K562 (cell line): Measurements from ENCODE around the gene PDLIM4.

ENCODE experiments used
- ARID1B ChIP-seq: fragments of 450-650 bp; IDR thresholded peaks from 2 replicates; pipeline ENCODE4 v1.6.1; 2016; ENCODE audit warnings: antibody characterized with exemption, mild to moderate bottlenecking, inconsistent platforms
- CTCF ChIP-seq, 3 experiments: IDR thresholded peaks in 2 of 3; conservative IDR thresholded peaks in 1 of 3; 2 replicates each; pipeline ENCODE4 v1.5.1; 2011 to 2012; ENCODE audit warnings: low read length in 3 of 3, mild to moderate bottlenecking in 3 of 3, control low read depth in 2 of 3, improper control_type of control experiment in 1 of 3, inconsistent platforms in 1 of 3, low read depth in 1 of 3, mixed read lengths in 1 of 3, moderate library complexity in 1 of 3; ENCODE audit not compliant: insufficient read depth in 2 of 3
- DDX20 ChIP-seq: fragments of 450-650 bp; IDR thresholded peaks from 2 replicates; pipeline ENCODE4 v1.6.1; 2016; ENCODE audit warnings: missing genetic modification characterization, low read depth, mild to moderate bottlenecking, missing compliant biosample characterization, moderate library complexity
- EP300 ChIP-seq: IDR thresholded peaks from 2 replicates; pipeline ENCODE4 v1.6.1; 2012; ENCODE audit warnings: low read length, improper control_type of control experiment
- ETV6 ChIP-seq, 3 experiments: fragments of 150-350 bp in 1 of 3; sonication (generic) in 1 of 3; formaldehyde crosslinking in 1 of 3; IDR thresholded peaks; 2 replicates each; pipeline versions ENCODE4 v1.6.1 to v1.8.0; 2014 to 2022; ENCODE audit warnings: borderline replicate concordance in 2 of 3, low read depth in 2 of 3, antibody characterized with exemption in 1 of 3, low read length in 1 of 3, mild to moderate bottlenecking in 1 of 3, missing genetic modification reagents in 1 of 3
- GMEB1 ChIP-seq: fragments of 250-450 bp; sonication (Bioruptor Pico); IDR thresholded peaks from 2 replicates; pipeline ENCODE4 v1.4.0; 2020; ENCODE audit warnings: mild to moderate bottlenecking
- HIVEP1 ChIP-seq: fragments of 250-450 bp; sonication (Bioruptor Pico); IDR thresholded peaks from 2 replicates; pipeline ENCODE4 v1.4.0; 2020; ENCODE audit warnings: mild to moderate bottlenecking
- RFX1 ChIP-seq: fragments of 450-650 bp; IDR thresholded peaks from 2 replicates; pipeline ENCODE4 v1.6.1; 2016; ENCODE audit warnings: mild to moderate bottlenecking, moderate library complexity
- SNAPC5 ChIP-seq: fragments of 250-450 bp; sonication (Bioruptor Pico); IDR thresholded peaks from 2 replicates; pipeline ENCODE4 v1.8.0; 2021; ENCODE audit warnings: moderate library complexity, mild to moderate bottlenecking, inconsistent platforms
- TAF1 ChIP-seq: IDR thresholded peaks from 2 replicates; pipeline ENCODE4 v1.6.1; 2011; ENCODE audit warnings: mild to moderate bottlenecking, low read length, moderate library complexity; ENCODE audit not compliant: insufficient read depth, control insufficient read depth, severe bottlenecking; ENCODE audit errors: extremely low read depth
- XRCC3 ChIP-seq: fragments of 450-650 bp; IDR thresholded peaks from 2 replicates; pipeline ENCODE4 v1.6.1; 2017; ENCODE audit warnings: mild to moderate bottlenecking, moderate library complexity
- ZNF561 ChIP-seq: fragments of 450-650 bp; formaldehyde crosslinking; conservative IDR thresholded peaks from 2 replicates; pipeline ENCODE4 v1.4.0; 2020; ENCODE audit warnings: mild to moderate bottlenecking, moderate library complexity
- TF ChIP-seq, protein P1 (sequence below), 2 experiments: fragments of 450-650 bp; IDR thresholded peaks; 2 replicates each; pipeline ENCODE4 v1.6.1; 2016; ENCODE audit warnings: mild to moderate bottlenecking in 2 of 2, borderline replicate concordance in 1 of 2, low read depth in 1 of 2, moderate library complexity in 1 of 2

- TF ChIP-seq EP300 (no peak), CTCF (IDR thresholded peaks at IDR 0.05 in 2 of 3, conservative IDR thresholded peaks at IDR 0.05 in 1 of 3; ENCODE audit: insufficient read depth in 2 of 3, low read depth in 1 of 3, low read length in 3 of 3) (no peak), RFX1 (no peak), XRCC3 (no peak; the same call in 1 of the 2 replicates), SNAPC5 (CRISPR knock-in tag) (no peak), ARID1B (no peak), ETV6 (IDR thresholded peaks at IDR 0.05; ENCODE audit: borderline replicate concordance in 1 of 2, low read depth in 2 of 2, low read length in 1 of 2) (no peak), ETV6 (CRISPR knock-in tag; IDR thresholded peaks at IDR 0.05; ENCODE audit: borderline replicate concordance) (no peak), ZNF561 (no peak), TAF1 (no peak), DDX20 (tag) (no peak), HIVEP1 (no peak), GMEB1 (CRISPR knock-in tag) (no peak)
- TF ChIP-seq, protein P1, sequence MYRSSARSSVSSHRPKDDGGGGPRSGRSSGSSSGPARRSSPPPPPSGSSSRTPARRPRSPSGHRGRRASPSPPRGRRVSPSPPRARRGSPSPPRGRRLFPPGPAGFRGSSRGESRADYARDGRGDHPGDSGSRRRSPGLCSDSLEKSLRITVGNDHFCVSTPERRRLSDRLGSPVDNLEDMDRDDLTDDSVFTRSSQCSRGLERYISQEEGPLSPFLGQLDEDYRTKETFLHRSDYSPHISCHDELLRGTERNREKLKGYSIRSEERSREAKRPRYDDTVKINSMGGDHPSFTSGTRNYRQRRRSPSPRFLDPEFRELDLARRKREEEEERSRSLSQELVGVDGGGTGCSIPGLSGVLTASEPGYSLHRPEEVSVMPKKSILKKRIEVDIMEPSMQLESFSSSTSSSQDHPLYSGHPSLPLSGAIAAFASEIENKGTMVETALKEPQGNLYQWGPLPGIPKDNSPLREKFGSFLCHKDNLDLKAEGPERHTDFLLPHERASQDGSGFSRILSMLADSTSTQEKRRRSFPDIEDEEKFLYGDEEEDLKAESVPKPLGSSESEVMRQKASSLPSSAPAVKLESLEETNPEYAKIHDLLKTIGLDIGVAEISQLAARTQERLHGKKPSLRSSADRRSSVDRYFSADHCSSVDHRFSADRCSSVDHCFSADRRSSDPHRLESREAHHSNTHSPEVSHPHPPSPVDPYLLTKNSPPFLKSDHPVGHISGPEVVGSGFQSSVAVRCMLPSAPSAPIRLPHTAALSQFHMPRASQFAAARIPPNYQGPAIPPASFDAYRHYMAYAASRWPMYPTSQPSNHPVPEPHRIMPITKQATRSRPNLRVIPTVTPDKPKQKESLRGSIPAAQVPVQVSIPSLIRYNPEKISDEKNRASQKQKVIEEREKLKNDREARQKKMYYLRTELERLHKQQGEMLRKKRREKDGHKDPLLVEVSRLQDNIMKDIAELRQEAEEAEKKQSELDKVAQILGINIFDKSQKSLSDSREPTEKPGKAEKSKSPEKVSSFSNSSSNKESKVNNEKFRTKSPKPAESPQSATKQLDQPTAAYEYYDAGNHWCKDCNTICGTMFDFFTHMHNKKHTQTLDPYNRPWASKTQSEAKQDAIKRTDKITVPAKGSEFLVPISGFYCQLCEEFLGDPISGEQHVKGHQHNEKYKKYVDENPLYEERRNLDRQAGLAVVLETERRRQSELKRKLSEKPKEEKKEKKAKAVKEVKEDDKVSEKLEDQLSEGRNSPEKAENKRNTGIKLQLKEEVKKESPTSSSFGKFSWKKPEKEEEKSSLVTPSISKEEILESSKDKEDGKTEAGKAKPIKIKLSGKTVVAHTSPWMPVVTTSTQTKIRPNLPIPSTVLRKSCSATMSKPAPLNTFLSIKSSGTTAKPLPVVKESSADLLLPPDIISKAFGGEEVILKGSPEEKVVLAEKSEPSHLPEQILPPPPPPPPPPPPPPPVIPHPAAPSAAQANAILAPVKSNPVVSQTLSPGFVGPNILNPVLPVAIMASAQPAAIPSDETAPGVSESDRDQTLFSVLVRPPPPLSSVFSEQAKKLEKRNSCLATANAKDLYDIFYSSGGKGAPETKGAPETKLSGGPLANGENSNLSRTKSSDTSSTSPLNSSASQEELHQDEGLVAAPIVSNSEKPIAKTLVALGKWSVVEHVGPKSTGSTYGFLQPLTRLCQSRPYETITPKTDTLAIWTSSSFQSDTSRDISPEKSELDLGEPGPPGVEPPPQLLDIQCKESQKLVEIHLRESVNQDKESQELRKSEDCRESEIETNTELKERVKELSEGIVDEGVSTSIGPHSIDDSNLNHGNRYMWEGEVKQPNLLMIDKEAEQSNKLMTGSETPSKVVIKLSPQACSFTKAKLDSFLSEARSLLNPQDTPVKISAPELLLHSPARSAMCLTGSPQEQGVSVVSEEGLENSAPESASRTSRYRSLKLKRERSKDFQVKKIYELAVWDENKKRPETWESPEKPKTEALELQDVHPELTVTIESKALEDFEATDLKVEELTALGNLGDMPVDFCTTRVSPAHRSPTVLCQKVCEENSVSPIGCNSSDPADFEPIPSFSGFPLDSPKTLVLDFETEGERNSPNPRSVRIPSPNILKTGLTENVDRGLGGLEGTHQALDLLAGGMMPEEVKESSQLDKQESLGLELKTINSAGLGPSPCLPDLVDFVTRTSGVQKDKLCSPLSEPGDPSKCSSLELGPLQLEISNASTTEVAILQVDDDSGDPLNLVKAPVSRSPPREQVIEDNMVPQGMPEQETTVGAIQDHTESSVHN (IDR thresholded peaks at IDR 0.05; ENCODE audit: borderline replicate concordance in 1 of 2, low read depth in 1 of 2): no peak
Observed at GRCh38 chr5:132246806-132247205, 10.7 kb upstream of the PDLIM4 start.
